ENCODE data around the gene MCAM.

Gene MCAM

GRCh38 chr11:119306373-119306890, 10.5 kb downstream of the MCAM start:
- peak; percentile 28; the same call in 1 of the 2 replicates for TF ChIP-seq CEBPB (IDR thresholded peaks at IDR 0.05)
- no peak for TF ChIP-seq TAF1 (IDR thresholded peaks at IDR 0.05; ENCODE audit: low read depth)

GRCh38 chr11:119305556-119306372, 11.2 kb downstream of the MCAM start:
- TF ChIP-seq TAF1 (IDR thresholded peaks at IDR 0.05; ENCODE audit: low read depth), result no peak
- TF ChIP-seq FOXM1 (IDR thresholded peaks at IDR 0.05; ENCODE audit: borderline replicate concordance, low read depth), result no peak
- no peak for TF ChIP-seq YY1 (IDR thresholded peaks at IDR 0.05; ENCODE audit: low read depth)
- TF ChIP-seq TCF12 (IDR thresholded peaks at IDR 0.05; ENCODE audit: low read depth), result no peak
- no peak for TF ChIP-seq EGR1 (IDR thresholded peaks at IDR 0.05)
- no peak for TF ChIP-seq EP300 (IDR thresholded peaks at IDR 0.05; ENCODE audit: borderline replicate concordance)
- no peak for TF ChIP-seq USF1 (IDR thresholded peaks at IDR 0.05)

- TF ChIP-seq CREB1 (IDR thresholded peaks at IDR 0.05; ENCODE audit: low read depth) (no peak), TCF12 (IDR thresholded peaks at IDR 0.05; ENCODE audit: low read depth) (no peak), FOXM1 (IDR thresholded peaks at IDR 0.05; ENCODE audit: borderline replicate concordance, low read depth) (no peak), CEBPB (IDR thresholded peaks at IDR 0.05) (no peak), NFIC (IDR thresholded peaks at IDR 0.05) (no peak), EP300 (IDR thresholded peaks at IDR 0.05; ENCODE audit: borderline replicate concordance) (no peak), EGR1 (IDR thresholded peaks at IDR 0.05) (no peak), TAF1 (IDR thresholded peaks at IDR 0.05; ENCODE audit: low read depth) (no peak), USF1 (IDR thresholded peaks at IDR 0.05) (no peak)
Observed at GRCh38 chr11:119303227-119303718, 13.7 kb downstream of the MCAM start.

- no peak for TF ChIP-seq TEAD4 (IDR thresholded peaks at IDR 0.05)
- no peak for TF ChIP-seq RAD21 (IDR thresholded peaks at IDR 0.05; ENCODE audit: low read depth)
- TF ChIP-seq CEBPB (IDR thresholded peaks at IDR 0.05), result no peak
- no peak for TF ChIP-seq FOXM1 (IDR thresholded peaks at IDR 0.05; ENCODE audit: borderline replicate concordance, low read depth)
- TF ChIP-seq NFIC (IDR thresholded peaks at IDR 0.05), result no peak
- no peak for TF ChIP-seq CREB1 (IDR thresholded peaks at IDR 0.05; ENCODE audit: low read depth)
- no peak for TF ChIP-seq TCF12 (IDR thresholded peaks at IDR 0.05; ENCODE audit: low read depth)
- no peak for TF ChIP-seq MAX (IDR thresholded peaks at IDR 0.05)
- TF ChIP-seq REST (IDR thresholded peaks at IDR 0.05; ENCODE audit: low read depth), result no peak
- TF ChIP-seq TAF1 (IDR thresholded peaks at IDR 0.05; ENCODE audit: low read depth), result no peak
- TF ChIP-seq EGR1 (IDR thresholded peaks at IDR 0.05), result no peak
- TF ChIP-seq EP300 (IDR thresholded peaks at IDR 0.05; ENCODE audit: borderline replicate concordance), result no peak
- no peak for TF ChIP-seq ZBTB7A (IDR thresholded peaks at IDR 0.05; ENCODE audit: low read depth)
- no peak for TF ChIP-seq USF1 (IDR thresholded peaks at IDR 0.05)
- no peak for TF ChIP-seq YY1 (IDR thresholded peaks at IDR 0.05; ENCODE audit: low read depth)
Observed at GRCh38 chr11:119300198-119300964, 16.5 kb downstream of the MCAM start.

GRCh38 chr11:119299416-119299815, 17.5 kb downstream of the MCAM start:
- TF ChIP-seq CREB1 (IDR thresholded peaks at IDR 0.05; ENCODE audit: low read depth), result no peak
- TF ChIP-seq USF1 (IDR thresholded peaks at IDR 0.05), result no peak

- TF ChIP-seq CREB1 (IDR thresholded peaks at IDR 0.05; ENCODE audit: low read depth), result no peak
- no peak for TF ChIP-seq TCF12 (IDR thresholded peaks at IDR 0.05; ENCODE audit: low read depth)
- TF ChIP-seq FOXM1 (IDR thresholded peaks at IDR 0.05; ENCODE audit: borderline replicate concordance, low read depth), result no peak
- TF ChIP-seq CEBPB (IDR thresholded peaks at IDR 0.05), result no peak
Observed at GRCh38 chr11:119298726-119299125, 18.2 kb downstream of the MCAM start.

GRCh38 chr11:119297938-119298337, 19.0 kb downstream of the MCAM start:
- TF ChIP-seq TCF12 (IDR thresholded peaks at IDR 0.05; ENCODE audit: low read depth), result no peak
- no peak for TF ChIP-seq CREB1 (IDR thresholded peaks at IDR 0.05; ENCODE audit: low read depth)
- TF ChIP-seq EP300 (IDR thresholded peaks at IDR 0.05; ENCODE audit: borderline replicate concordance), result no peak
- TF ChIP-seq ZBTB7A (IDR thresholded peaks at IDR 0.05; ENCODE audit: low read depth), result no peak
- TF ChIP-seq FOXM1 (IDR thresholded peaks at IDR 0.05; ENCODE audit: borderline replicate concordance, low read depth), result no peak
- no peak for TF ChIP-seq USF1 (IDR thresholded peaks at IDR 0.05)
- TF ChIP-seq TAF1 (IDR thresholded peaks at IDR 0.05; ENCODE audit: low read depth), result no peak
- TF ChIP-seq EGR1 (IDR thresholded peaks at IDR 0.05), result no peak
- TF ChIP-seq NFIC (IDR thresholded peaks at IDR 0.05), result no peak
- TF ChIP-seq MAX (IDR thresholded peaks at IDR 0.05), result no peak
- TF ChIP-seq CEBPB (IDR thresholded peaks at IDR 0.05), result no peak
